ENCODE measurements around the gene GDF10. TPM values are rescaled to one million over a fixed set of nuclear protein-coding genes. Genes with fewer than 3 reads are reported as not detected.
A peak's percentile ranks its signal among the peaks of the same experiment; 100 is the strongest.

Gene GDF10
- polyA plus RNA-seq, 4 donors: 0.63 to 1.6 TPM; not detected in 2

- no peak overlapping the region for H3K4me3 ChIP-seq (ENCODE audit: low read depth in 1 of 3, low read length in 3 of 3)
- H3K27ac ChIP-seq (ENCODE audit: low read depth in 1 of 3, low read length in 2 of 3): no peak overlapping the region
- H3K36me3 ChIP-seq (ENCODE audit: control insufficient read depth in 3 of 3, insufficient read depth in 2 of 3, low read depth in 1 of 3, low read length in 3 of 3): no peaks in the 10 kb centered on the region
- FAIRE-seq (no peak), DNase-seq (no peak)
- H3K4me1 ChIP-seq (ENCODE audit: control insufficient read depth in 3 of 3, insufficient read depth in 2 of 3, low read depth in 1 of 3, low read length in 2 of 3): peaks cover 0 to 3% (median 0%) of the 10 kb centered on the region in 3 donors
- H3K9me3 ChIP-seq (ENCODE audit: control insufficient read depth in 2 of 2, insufficient read depth in 1 of 2, low read depth in 1 of 2, low read length in 1 of 2): no peaks in the 10 kb centered on the region
- 89 to 92% (median 91%) methylated on average over 36 of the region's 36 CpGs for WGBS, 3 donors
- no peaks in the 10 kb centered on the region for H3K27me3 ChIP-seq (ENCODE audit: control insufficient read depth in 3 of 3, insufficient read depth in 3 of 3, low read length in 3 of 3)
These were observed 48.9 kb downstream of the GDF10 start for GRCh38 chr10:47348661-47349470.

DNA sequence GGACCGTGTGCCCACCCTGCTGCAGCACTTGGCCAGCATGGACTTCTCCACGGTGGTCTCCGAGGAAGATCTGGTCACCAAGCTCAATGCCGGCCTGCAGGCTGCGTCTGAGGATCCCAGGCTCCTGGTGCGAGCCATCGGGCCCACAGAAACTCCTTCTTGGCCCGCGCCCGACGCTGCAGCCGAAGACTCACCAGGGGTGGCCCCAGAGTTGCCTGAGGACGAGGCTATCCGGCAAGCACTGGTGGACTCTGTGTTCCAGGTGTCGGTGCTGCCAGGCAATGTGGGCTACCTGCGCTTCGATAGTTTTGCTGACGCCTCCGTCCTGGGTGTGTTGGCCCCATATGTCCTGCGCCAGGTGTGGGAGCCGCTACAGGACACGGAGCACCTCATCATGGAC, 49.5 kb downstream of the GDF10 start:
- Histone ChIP-seq H3K27me3 (ENCODE audit: control insufficient read depth in 3 of 3, insufficient read depth in 3 of 3, low read length in 3 of 3) (no peaks in the 10 kb centered on the region), H3K36me3 (ENCODE audit: control insufficient read depth in 3 of 3, insufficient read depth in 2 of 3, low read depth in 1 of 3, low read length in 3 of 3) (no peaks in the 10 kb centered on the region), H3K9me3 (ENCODE audit: control insufficient read depth in 2 of 2, insufficient read depth in 1 of 2, low read depth in 1 of 2, low read length in 1 of 2) (no peaks in the 10 kb centered on the region), H3K4me1 (ENCODE audit: control insufficient read depth in 3 of 3, insufficient read depth in 2 of 3, low read depth in 1 of 3, low read length in 2 of 3) (peaks cover 0 to 3% (median 0%) of the 10 kb centered on the region in 3 donors), H3K4me3 (ENCODE audit: low read depth in 1 of 3, low read length in 3 of 3) (no peak overlapping the region), H3K27ac (ENCODE audit: low read depth in 1 of 3, low read length in 2 of 3) (no peak overlapping the region)
- no peak for DNase-seq
- WGBS, 3 donors: 91 to 94% (median 93%) methylated on average over 22 of the region's 22 CpGs
- FAIRE-seq: no peak

DNA sequence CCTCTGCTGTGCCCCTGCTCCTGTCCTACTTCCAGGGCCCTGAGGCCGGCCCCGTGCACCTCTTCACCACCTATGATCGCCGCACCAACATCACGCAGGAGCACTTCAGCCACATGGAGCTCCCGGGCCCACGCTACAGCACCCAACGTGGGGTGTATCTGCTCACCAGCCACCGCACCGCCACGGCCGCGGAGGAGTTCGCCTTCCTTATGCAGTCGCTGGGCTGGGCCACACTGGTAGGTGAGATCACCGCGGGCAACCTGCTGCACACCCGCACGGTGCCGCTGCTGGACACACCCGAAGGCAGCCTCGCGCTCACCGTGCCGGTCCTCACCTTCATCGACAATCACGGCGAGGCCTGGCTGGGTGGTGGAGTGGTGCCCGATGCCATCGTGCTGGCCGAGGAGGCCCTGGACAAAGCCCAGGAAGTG, 50.0 kb downstream of the GDF10 start:
- H3K27me3 ChIP-seq (ENCODE audit: control insufficient read depth in 3 of 3, insufficient read depth in 3 of 3, low read length in 3 of 3): no peaks in the 10 kb centered on the region
- H3K27ac ChIP-seq (ENCODE audit: low read depth in 1 of 3, low read length in 2 of 3): no peak overlapping the region
- 94 to 96% (median 94%) methylated on average over 30 to 31 of the region's 31 CpGs for WGBS, 3 donors
- FAIRE-seq (no peak), DNase-seq (no peak)
- H3K4me3 ChIP-seq (ENCODE audit: low read depth in 1 of 3, low read length in 3 of 3): no peak overlapping the region
- no peaks in the 10 kb centered on the region for H3K36me3 ChIP-seq (ENCODE audit: control insufficient read depth in 3 of 3, insufficient read depth in 2 of 3, low read depth in 1 of 3, low read length in 3 of 3)
- no peaks in the 10 kb centered on the region for H3K9me3 ChIP-seq (ENCODE audit: control insufficient read depth in 2 of 2, insufficient read depth in 1 of 2, low read depth in 1 of 2, low read length in 1 of 2)
- peaks cover 0 to 3% (median 0%) of the 10 kb centered on the region in 3 donors for H3K4me1 ChIP-seq (ENCODE audit: control insufficient read depth in 3 of 3, insufficient read depth in 2 of 3, low read depth in 1 of 3, low read length in 2 of 3)

DNA sequence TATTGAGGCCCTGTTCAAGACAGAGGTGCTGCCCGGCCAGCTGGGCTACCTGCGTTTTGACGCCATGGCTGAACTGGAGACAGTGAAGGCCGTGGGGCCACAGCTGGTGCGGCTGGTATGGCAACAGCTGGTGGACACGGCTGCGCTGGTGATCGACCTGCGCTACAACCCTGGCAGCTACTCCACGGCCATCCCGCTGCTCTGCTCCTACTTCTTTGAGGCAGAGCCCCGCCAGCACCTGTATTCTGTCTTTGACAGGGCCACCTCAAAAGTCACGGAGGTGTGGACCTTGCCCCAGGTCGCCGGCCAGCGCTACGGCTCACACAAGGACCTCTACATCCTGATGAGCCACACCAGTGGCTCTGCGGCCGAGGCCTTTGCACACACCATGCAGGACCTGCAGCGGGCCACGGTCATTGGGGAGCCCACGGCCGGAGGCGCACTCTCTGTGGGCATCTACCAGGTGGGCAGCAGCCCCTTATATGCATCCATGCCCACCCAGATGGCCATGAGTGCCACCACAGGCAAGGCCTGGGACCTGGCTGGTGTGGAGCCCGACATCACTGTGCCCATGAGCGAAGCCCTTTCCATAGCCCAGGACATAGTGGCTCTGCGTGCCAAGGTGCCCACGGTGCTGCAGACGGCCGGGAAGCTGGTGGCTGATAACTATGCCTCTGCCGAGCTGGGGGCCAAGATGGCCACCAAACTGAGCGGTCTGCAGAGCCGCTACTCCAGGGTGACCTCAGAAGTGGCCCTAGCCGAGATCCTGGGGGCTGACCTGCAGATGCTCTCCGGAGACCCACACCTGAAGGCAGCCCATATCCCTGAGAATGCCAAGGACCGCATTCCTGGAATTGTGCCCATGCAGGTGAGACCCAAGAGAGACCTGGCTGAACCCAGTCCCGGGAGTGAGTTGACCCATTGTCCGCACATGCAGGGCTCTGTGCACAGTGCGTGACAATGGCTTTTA, 51.0 kb downstream of the GDF10 start:
- DNase-seq (no peak), FAIRE-seq (no peak)
- Histone ChIP-seq H3K27me3 (ENCODE audit: control insufficient read depth in 3 of 3, insufficient read depth in 3 of 3, low read length in 3 of 3) (no peaks in the 10 kb centered on the region), H3K27ac (ENCODE audit: low read depth in 1 of 3, low read length in 2 of 3) (no peak overlapping the region), H3K9me3 (ENCODE audit: control insufficient read depth in 2 of 2, insufficient read depth in 1 of 2, low read depth in 1 of 2, low read length in 1 of 2) (no peaks in the 10 kb centered on the region), H3K4me3 (ENCODE audit: low read depth in 1 of 3, low read length in 3 of 3) (no peak overlapping the region), H3K36me3 (ENCODE audit: control insufficient read depth in 3 of 3, insufficient read depth in 2 of 3, low read depth in 1 of 3, low read length in 3 of 3) (no peaks in the 10 kb centered on the region), H3K4me1 (ENCODE audit: control insufficient read depth in 3 of 3, insufficient read depth in 2 of 3, low read depth in 1 of 3, low read length in 2 of 3) (peaks cover 0 to 3% (median 0%) of the 10 kb centered on the region in 3 donors)
- WGBS, 3 donors: 89 to 93% (median 89%) methylated on average over 34 to 39 of the region's 39 CpGs

GRCh38 chr10:47351899-47352815, 52.2 kb downstream of the GDF10 start:
- Histone ChIP-seq H3K9me3 (ENCODE audit: control insufficient read depth in 2 of 2, insufficient read depth in 1 of 2, low read depth in 1 of 2, low read length in 1 of 2) (no peaks in the 10 kb centered on the region), H3K4me3 (ENCODE audit: low read depth in 1 of 3, low read length in 3 of 3) (no peak overlapping the region), H3K27ac (ENCODE audit: low read depth in 1 of 3, low read length in 2 of 3) (no peak overlapping the region), H3K36me3 (ENCODE audit: control insufficient read depth in 3 of 3, insufficient read depth in 2 of 3, low read depth in 1 of 3, low read length in 3 of 3) (no peaks in the 10 kb centered on the region), H3K27me3 (ENCODE audit: control insufficient read depth in 3 of 3, insufficient read depth in 3 of 3, low read length in 3 of 3) (no peaks in the 10 kb centered on the region), H3K4me1 (ENCODE audit: control insufficient read depth in 3 of 3, insufficient read depth in 2 of 3, low read depth in 1 of 3, low read length in 2 of 3) (no peaks in the 10 kb centered on the region)
- DNase-seq (no peak), FAIRE-seq (no peak)
- 80 to 86% (median 83%) methylated on average over 14 of the region's 14 CpGs for WGBS, 3 donors

DNA sequence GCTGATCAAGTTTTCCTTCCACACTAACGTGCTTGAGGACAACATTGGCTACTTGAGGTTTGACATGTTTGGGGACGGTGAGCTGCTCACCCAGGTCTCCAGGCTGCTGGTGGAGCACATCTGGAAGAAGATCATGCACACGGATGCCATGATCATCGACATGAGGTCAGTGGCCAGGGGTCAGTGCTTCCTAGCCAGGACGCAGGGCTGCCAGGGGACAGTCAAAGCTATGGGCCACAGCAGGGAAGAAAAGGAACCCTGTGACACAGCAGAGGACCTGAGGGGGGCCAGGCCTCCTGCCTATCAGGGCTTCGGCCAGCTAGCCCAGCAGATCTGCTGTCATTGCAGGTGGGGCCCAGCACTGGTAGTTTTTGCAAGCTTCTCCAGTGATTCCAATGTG, 53.4 kb downstream of the GDF10 start:
- FAIRE-seq: no peak

DNA sequence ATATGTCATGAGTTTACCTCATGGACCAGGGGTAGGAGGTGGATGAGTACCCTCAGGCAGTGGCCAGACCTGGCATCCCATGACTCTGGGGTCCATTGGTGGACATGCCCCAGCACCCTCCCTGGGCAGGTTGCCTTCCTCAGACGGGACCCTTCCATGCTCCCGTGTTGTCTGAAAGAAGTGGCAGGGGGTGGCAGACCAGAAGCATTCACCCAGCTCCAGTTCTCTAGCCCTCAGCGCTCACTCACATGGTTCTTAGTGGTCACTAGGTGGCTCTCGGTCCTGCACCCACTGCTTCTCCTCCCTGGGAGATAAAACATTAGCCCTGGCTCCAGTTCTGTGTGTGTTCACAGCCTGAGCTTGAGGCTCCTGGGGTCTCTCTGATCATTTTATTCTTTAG, 54.2 kb downstream of the GDF10 start:
- DNase-seq: peak in 1 of 2 donors; percentile 14
- no peaks in the 10 kb centered on the region for H3K4me1 ChIP-seq (ENCODE audit: control insufficient read depth in 3 of 3, insufficient read depth in 2 of 3, low read depth in 1 of 3, low read length in 2 of 3)
- H3K27ac ChIP-seq (ENCODE audit: low read depth in 1 of 3, low read length in 2 of 3): no peak overlapping the region
- H3K4me3 ChIP-seq (ENCODE audit: low read depth in 1 of 3, low read length in 3 of 3): no peak overlapping the region
- no peak for FAIRE-seq
- H3K9me3 ChIP-seq (ENCODE audit: control insufficient read depth in 2 of 2, insufficient read depth in 1 of 2, low read depth in 1 of 2, low read length in 1 of 2): no peaks in the 10 kb centered on the region
- 63 to 82% (median 76%) methylated on average over 4 of the region's 4 CpGs for WGBS, 3 donors
- no peaks in the 10 kb centered on the region for H3K36me3 ChIP-seq (ENCODE audit: control insufficient read depth in 3 of 3, insufficient read depth in 2 of 3, low read depth in 1 of 3, low read length in 3 of 3)
- no peaks in the 10 kb centered on the region for H3K27me3 ChIP-seq (ENCODE audit: control insufficient read depth in 3 of 3, insufficient read depth in 3 of 3, low read length in 3 of 3)

More for the DNA sequence above, 53.4 kb downstream of the GDF10 start:
- H3K9me3 ChIP-seq (ENCODE audit: control insufficient read depth in 2 of 2, insufficient read depth in 1 of 2, low read depth in 1 of 2, low read length in 1 of 2): no peaks in the 10 kb centered on the region
- H3K36me3 ChIP-seq (ENCODE audit: control insufficient read depth in 3 of 3, insufficient read depth in 2 of 3, low read depth in 1 of 3, low read length in 3 of 3): no peaks in the 10 kb centered on the region
- 90 to 92% (median 90%) methylated on average over 6 of the region's 6 CpGs for WGBS, 3 donors
- no peak overlapping the region for H3K27ac ChIP-seq (ENCODE audit: low read depth in 1 of 3, low read length in 2 of 3)
- no peak overlapping the region for H3K4me3 ChIP-seq (ENCODE audit: low read depth in 1 of 3, low read length in 3 of 3)
- H3K4me1 ChIP-seq (ENCODE audit: control insufficient read depth in 3 of 3, insufficient read depth in 2 of 3, low read depth in 1 of 3, low read length in 2 of 3): no peaks in the 10 kb centered on the region
- no peaks in the 10 kb centered on the region for H3K27me3 ChIP-seq (ENCODE audit: control insufficient read depth in 3 of 3, insufficient read depth in 3 of 3, low read length in 3 of 3)
- no peak for DNase-seq

- 52 to 81% (median 80%) methylated on average over 1 of the region's 1 CpG for WGBS, 3 donors
- no peaks in the 10 kb centered on the region for H3K4me1 ChIP-seq (ENCODE audit: control insufficient read depth in 3 of 3, insufficient read depth in 2 of 3, low read depth in 1 of 3, low read length in 2 of 3)
- H3K27ac ChIP-seq (ENCODE audit: low read depth in 1 of 3, low read length in 2 of 3): no peak overlapping the region
- DNase-seq (no peak), FAIRE-seq (no peak)
- H3K9me3 ChIP-seq (ENCODE audit: control insufficient read depth in 2 of 2, insufficient read depth in 1 of 2, low read depth in 1 of 2, low read length in 1 of 2): no peaks in the 10 kb centered on the region
- no peaks in the 10 kb centered on the region for H3K36me3 ChIP-seq (ENCODE audit: control insufficient read depth in 3 of 3, insufficient read depth in 2 of 3, low read depth in 1 of 3, low read length in 3 of 3)
- H3K4me3 ChIP-seq (ENCODE audit: low read depth in 1 of 3, low read length in 3 of 3): no peak overlapping the region
- no peaks in the 10 kb centered on the region for H3K27me3 ChIP-seq (ENCODE audit: control insufficient read depth in 3 of 3, insufficient read depth in 3 of 3, low read length in 3 of 3)
These were observed 54.9 kb downstream of the GDF10 start for GRCh38 chr10:47354900-47355299.

All from small intestine (tissue), 7 donors.